PC-9 (cell line): Measurements from ENCODE around the gene ACTL9.

Experiments used
- CTCF ChIP-seq: fragments of 200-600 bp; sonication (generic); conservative IDR thresholded peaks from 2 replicates; pipeline ENCODE4 v1.6.1; 2017; ENCODE audit warnings: mixed run types, antibody characterized with exemption, mild to moderate bottlenecking, moderate library complexity
- EZH2 ChIP-seq: fragments of 200-600 bp; sonication (generic); IDR thresholded peaks from 2 replicates; pipeline ENCODE4 v1.8.0; 2017; ENCODE audit warnings: antibody characterized with exemption, low read depth

DNA sequence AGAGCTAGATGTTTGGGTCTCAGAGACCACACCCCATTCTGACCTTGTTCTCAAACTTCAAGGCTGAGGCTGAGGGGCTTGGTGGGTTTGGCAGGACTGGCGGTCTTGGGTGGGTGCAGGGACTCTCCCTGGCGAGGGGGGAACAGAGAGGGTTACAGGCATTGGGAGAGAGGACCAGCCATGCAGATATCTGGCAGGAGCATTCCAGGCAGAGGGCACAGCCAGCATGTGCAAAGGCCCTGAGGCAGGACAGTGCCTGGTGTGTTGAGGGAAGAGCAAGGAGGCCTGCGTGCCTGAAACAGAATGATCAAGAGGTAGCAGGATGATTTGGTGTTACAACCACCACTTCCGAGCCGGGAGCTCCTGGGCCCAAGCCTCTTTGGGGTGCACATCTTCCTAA, 40.7 kb downstream of the ACTL9 start:
- TF ChIP-seq CTCF (no peak), EZH2 (no peak)
